Measurements from ENCODE around the gene COL4A2. TPM values are rescaled to one million over a fixed set of nuclear protein-coding genes. Genes with fewer than 3 reads are reported as not detected.

The COL4A2 gene
- total RNA-seq, 1 donor from 2014 or later: 180 TPM

- Histone ChIP-seq H3K4me1 (no peaks in the 10 kb centered on the region), H3K9me3 (no peaks in the 10 kb centered on the region), H3K27ac (no peak overlapping the region), H3K4me3 (no peak overlapping the region), H3K36me3 (peaks cover 0 to 25% of the 10 kb centered on the region in 2 donors), H3K27me3 (no peaks in the 10 kb centered on the region)
- no peak for TF ChIP-seq POLR2A (IDR thresholded peaks at IDR 0.05)
- DNase-seq (ENCODE audit: extremely low spot score in 2 of 2): no peak
- intact Hi-C loops (cut with DNase I): no loop called here
These were observed 157.7 kb downstream of the COL4A2 start for GRCh38 chr13:110464556-110465333.

GRCh38 chr13:110465696-110466095, 158.6 kb downstream of the COL4A2 start:
- DNase-seq (ENCODE audit: extremely low spot score in 2 of 2): no peak
- TF ChIP-seq CTCF (IDR thresholded peaks at IDR 0.05) (no peak), POLR2A (IDR thresholded peaks at IDR 0.05) (no peak), POLR2AphosphoS5 (IDR thresholded peaks at IDR 0.05; ENCODE audit: insufficient read depth in 1 of 2, low read depth in 1 of 2) (no peak)
- Histone ChIP-seq H3K36me3 (peaks cover 0 to 25% of the 10 kb centered on the region in 2 donors), H3K9me3 (no peaks in the 10 kb centered on the region), H3K27me3 (no peaks in the 10 kb centered on the region), H3K4me3 (no peak overlapping the region), H3K4me1 (no peaks in the 10 kb centered on the region), H3K27ac (no peak overlapping the region)
- intact Hi-C loops (cut with DNase I): no loop called here

- Histone ChIP-seq H3K4me1 (no peaks in the 10 kb centered on the region), H3K27me3 (no peaks in the 10 kb centered on the region), H3K36me3 (peaks cover 0 to 25% of the 10 kb centered on the region in 2 donors), H3K27ac (no peak overlapping the region), H3K4me3 (no peak overlapping the region), H3K9me3 (no peaks in the 10 kb centered on the region)
- intact Hi-C loops (cut with DNase I): no loop called here
- DNase-seq (ENCODE audit: extremely low spot score in 2 of 2): no peak
- TF ChIP-seq POLR2AphosphoS5 (IDR thresholded peaks at IDR 0.05; ENCODE audit: insufficient read depth in 1 of 2, low read depth in 1 of 2) (no peak), CTCF (IDR thresholded peaks at IDR 0.05) (no peak), POLR2A (IDR thresholded peaks at IDR 0.05) (no peak)
These were observed 159.3 kb downstream of the COL4A2 start for GRCh38 chr13:110466266-110466915.

DNA sequence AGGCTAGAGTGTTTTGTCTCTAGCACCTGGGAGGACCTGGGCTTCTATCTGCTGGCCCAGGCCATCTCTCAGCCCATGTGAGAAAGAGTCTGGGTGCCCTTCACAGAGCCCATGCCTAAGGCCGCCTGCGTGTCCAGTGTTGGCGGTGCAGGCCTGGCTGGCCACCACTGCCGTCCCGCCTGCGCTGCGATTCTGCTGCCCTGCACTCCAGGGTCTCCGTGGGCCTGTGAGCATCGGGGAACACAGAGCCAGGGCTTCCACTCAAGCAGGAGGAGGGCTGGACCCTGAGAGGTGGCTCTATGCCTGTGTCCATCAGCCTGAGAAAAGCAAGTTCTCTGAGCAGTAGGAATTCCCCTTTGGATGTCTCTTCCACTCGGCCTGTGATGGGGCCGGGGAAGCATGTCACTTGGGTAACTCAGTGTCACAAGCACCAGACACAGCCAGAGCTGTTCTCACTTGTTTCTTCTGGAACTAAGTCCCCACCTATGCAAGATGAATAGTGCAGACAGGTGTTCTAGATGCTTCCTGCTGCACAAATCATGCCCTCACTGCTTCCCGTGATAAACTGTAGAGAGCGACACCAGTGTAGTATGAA, 160.5 kb downstream of the COL4A2 start:
- DNase-seq (ENCODE audit: extremely low spot score in 2 of 2): no peak
- Histone ChIP-seq H3K9me3 (no peaks in the 10 kb centered on the region), H3K27ac (no peak overlapping the region), H3K36me3 (peaks cover 0 to 23% of the 10 kb centered on the region in 2 donors), H3K4me3 (no peak overlapping the region), H3K27me3 (no peaks in the 10 kb centered on the region), H3K4me1 (no peaks in the 10 kb centered on the region)
- intact Hi-C loops (cut with DNase I): no loop called here
- TF ChIP-seq CTCF (IDR thresholded peaks at IDR 0.05) (no peak), POLR2A (IDR thresholded peaks at IDR 0.05) (no peak), POLR2AphosphoS5 (IDR thresholded peaks at IDR 0.05; ENCODE audit: insufficient read depth in 1 of 2, low read depth in 1 of 2) (no peak)

DNA sequence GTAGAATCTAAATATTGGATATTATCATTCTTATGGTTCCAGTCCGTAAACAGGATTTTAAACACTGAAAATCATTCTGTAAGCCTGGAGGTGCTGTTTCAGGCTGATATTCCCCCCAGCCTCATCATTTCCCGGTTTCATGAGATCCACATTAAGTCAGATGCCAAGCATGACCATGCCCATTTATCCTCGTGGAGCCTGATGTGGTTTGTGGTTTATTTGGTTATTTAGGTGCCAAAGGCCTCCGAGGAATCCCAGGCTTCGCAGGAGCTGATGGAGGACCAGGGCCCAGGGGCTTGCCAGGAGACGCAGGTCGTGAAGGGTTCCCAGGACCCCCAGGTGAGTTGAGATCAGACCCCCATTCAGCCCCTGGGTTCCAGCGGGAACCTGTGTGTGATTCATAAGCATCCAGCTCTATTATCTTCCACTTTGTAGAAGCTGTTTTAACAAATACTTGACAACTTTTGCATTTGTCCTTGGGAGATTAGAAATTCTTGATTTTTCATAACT, 162.0 kb downstream of the COL4A2 start:
- Histone ChIP-seq H3K4me1 (no peaks in the 10 kb centered on the region), H3K9me3 (no peaks in the 10 kb centered on the region), H3K4me3 (no peak overlapping the region), H3K27ac (no peak overlapping the region), H3K36me3 (peaks cover 0 to 25% of the 10 kb centered on the region in 2 donors), H3K27me3 (no peaks in the 10 kb centered on the region)
- TF ChIP-seq POLR2AphosphoS5 (IDR thresholded peaks at IDR 0.05; ENCODE audit: insufficient read depth in 1 of 2, low read depth in 1 of 2) (no peak), CTCF (IDR thresholded peaks at IDR 0.05) (no peak), POLR2A (IDR thresholded peaks at IDR 0.05) (no peak)
- intact Hi-C loops (cut with DNase I): no loop called here
- DNase-seq (ENCODE audit: extremely low spot score in 2 of 2): no peak

Measured in vagina (tissue), 2 donors.